HUES64 (cell line): ENCODE results near the gene CIAO2A.

Experiments used
- H3K27ac ChIP-seq: 2 replicates; pipeline ENCODE4 v1.7.0; 2013; ENCODE audit warnings: low read depth, low read length, inconsistent platforms
- H3K27me3 ChIP-seq: 2 replicates; pipeline ENCODE4 v1.6.1; 2013; ENCODE audit warnings: mild to moderate bottlenecking, low read length; ENCODE audit not compliant: insufficient read depth
- H3K36me3 ChIP-seq: 2 replicates; pipeline ENCODE4 v1.6.1; 2013; ENCODE audit warnings: mild to moderate bottlenecking, low read length; ENCODE audit not compliant: insufficient read depth
- H3K4me1 ChIP-seq: 2 replicates; pipeline ENCODE4 v1.6.1; 2013; ENCODE audit warnings: mild to moderate bottlenecking, low read length, moderate library complexity; ENCODE audit not compliant: insufficient read depth
- H3K4me3 ChIP-seq: 2 replicates; pipeline ENCODE4 v1.5.1; 2013; ENCODE audit warnings: mild to moderate bottlenecking, low read length, moderate library complexity
- H3K9ac ChIP-seq: 2 replicates; pipeline ENCODE4 v1.6.1; 2013; ENCODE audit warnings: mild to moderate bottlenecking, low read depth, low read length
- H3K9me3 ChIP-seq: 2 replicates; pipeline ENCODE4 v1.6.1; 2013; ENCODE audit warnings: low read depth, low read length; ENCODE audit not compliant: insufficient read depth
- WGBS: fragments of 150-250, 120-280 bp; methylation state at CpG from one replicate; pipeline ENCODE4 v1.1.7; 2013; ENCODE audit warnings: missing lambda C conversion rate; 5-methylcytosine and 5-hydroxymethylcytosine counted together

The CIAO2A gene

GRCh38 chr15:64032329-64032728, 61.3 kb downstream of the CIAO2A start:
- H3K36me3 ChIP-seq: no peaks in the 10 kb centered on the region
- no peak overlapping the region for H3K27ac ChIP-seq
- H3K4me1 ChIP-seq: peaks cover 6% of the 10 kb centered on the region; the same call in 1 of the 2 replicates
- no peaks in the 10 kb centered on the region for H3K9me3 ChIP-seq
- H3K4me3 ChIP-seq: no peak overlapping the region
- 90% methylated on average over 5 of the region's 5 CpGs for WGBS
- H3K9ac ChIP-seq: no peak overlapping the region
- no peaks in the 10 kb centered on the region for H3K27me3 ChIP-seq

GRCh38 chr15:64030123-64030522, 63.5 kb downstream of the CIAO2A start:
- no peak overlapping the region for H3K4me3 ChIP-seq
- no peak overlapping the region for H3K27ac ChIP-seq
- WGBS: 96% methylated on average over 4 of the region's 4 CpGs
- H3K9me3 ChIP-seq: no peaks in the 10 kb centered on the region
- H3K4me1 ChIP-seq: peaks cover 6% of the 10 kb centered on the region; the same call in 1 of the 2 replicates
- no peaks in the 10 kb centered on the region for H3K36me3 ChIP-seq
- H3K9ac ChIP-seq: no peak overlapping the region
- no peaks in the 10 kb centered on the region for H3K27me3 ChIP-seq

- no peaks in the 10 kb centered on the region for H3K27me3 ChIP-seq
- no peaks in the 10 kb centered on the region for H3K36me3 ChIP-seq
- no peak overlapping the region for H3K9ac ChIP-seq
- peaks cover 6% of the 10 kb centered on the region; the same call in 1 of the 2 replicates for H3K4me1 ChIP-seq
- no peak overlapping the region for H3K27ac ChIP-seq
- H3K4me3 ChIP-seq: no peak overlapping the region
- WGBS: 93% methylated on average over 4 of the region's 4 CpGs
- H3K9me3 ChIP-seq: no peaks in the 10 kb centered on the region
Measured at GRCh38 chr15:64029633-64030032, 64.0 kb downstream of the CIAO2A start.

DNA sequence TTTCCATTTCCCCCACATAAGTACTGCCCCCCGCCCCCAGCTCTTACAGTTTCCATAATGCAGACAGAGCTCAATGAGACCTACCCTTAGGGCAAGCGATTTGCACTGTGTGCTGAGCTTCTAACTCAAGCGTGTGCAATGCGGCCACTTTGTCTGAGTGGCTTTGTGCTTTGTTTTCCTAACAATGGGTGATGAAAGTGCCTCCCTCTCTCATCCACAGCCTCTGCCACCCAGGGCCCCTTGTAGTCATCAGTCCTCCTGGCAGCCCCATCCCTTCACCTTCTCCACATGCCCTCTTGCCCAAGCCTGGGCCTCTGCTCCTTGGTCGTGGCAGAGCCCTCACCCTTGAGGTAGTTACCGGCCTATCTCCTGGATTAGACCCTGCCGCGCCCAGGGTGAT, 64.5 kb downstream of the CIAO2A start:
- Histone ChIP-seq H3K27me3 (no peaks in the 10 kb centered on the region), H3K4me1 (peaks cover 6% of the 10 kb centered on the region; the same call in 1 of the 2 replicates), H3K36me3 (no peaks in the 10 kb centered on the region), H3K27ac (no peak overlapping the region), H3K9me3 (no peaks in the 10 kb centered on the region), H3K9ac (no peak overlapping the region), H3K4me3 (no peak overlapping the region)
- WGBS: 64% methylated on average over 8 of the region's 8 CpGs

DNA sequence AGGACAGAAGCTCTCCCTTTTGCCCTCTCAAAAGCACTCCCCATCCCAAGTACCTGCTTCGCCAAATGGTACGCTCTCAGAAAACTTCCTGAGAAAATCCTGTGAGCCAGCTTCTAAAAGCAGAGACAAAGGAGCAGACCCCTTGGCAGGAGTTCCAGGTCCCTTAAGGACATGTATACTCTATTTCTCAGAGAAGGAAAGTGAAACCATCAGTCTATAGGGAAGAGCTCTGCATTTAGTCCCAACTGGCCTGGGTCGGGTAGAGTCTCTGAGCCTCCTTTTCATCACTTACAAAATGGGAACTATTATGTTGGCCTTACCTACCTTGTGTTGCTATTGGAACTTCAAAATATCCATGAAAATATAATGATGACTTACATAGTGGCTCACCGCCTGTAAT, 67.0 kb downstream of the CIAO2A start:
- Histone ChIP-seq H3K9ac (no peak overlapping the region), H3K36me3 (no peaks in the 10 kb centered on the region), H3K27ac (no peak overlapping the region), H3K4me1 (peaks cover 6% of the 10 kb centered on the region; the same call in 1 of the 2 replicates), H3K9me3 (no peaks in the 10 kb centered on the region), H3K27me3 (no peaks in the 10 kb centered on the region), H3K4me3 (no peak overlapping the region)
- WGBS: 86% methylated on average over 4 of the region's 4 CpGs

DNA sequence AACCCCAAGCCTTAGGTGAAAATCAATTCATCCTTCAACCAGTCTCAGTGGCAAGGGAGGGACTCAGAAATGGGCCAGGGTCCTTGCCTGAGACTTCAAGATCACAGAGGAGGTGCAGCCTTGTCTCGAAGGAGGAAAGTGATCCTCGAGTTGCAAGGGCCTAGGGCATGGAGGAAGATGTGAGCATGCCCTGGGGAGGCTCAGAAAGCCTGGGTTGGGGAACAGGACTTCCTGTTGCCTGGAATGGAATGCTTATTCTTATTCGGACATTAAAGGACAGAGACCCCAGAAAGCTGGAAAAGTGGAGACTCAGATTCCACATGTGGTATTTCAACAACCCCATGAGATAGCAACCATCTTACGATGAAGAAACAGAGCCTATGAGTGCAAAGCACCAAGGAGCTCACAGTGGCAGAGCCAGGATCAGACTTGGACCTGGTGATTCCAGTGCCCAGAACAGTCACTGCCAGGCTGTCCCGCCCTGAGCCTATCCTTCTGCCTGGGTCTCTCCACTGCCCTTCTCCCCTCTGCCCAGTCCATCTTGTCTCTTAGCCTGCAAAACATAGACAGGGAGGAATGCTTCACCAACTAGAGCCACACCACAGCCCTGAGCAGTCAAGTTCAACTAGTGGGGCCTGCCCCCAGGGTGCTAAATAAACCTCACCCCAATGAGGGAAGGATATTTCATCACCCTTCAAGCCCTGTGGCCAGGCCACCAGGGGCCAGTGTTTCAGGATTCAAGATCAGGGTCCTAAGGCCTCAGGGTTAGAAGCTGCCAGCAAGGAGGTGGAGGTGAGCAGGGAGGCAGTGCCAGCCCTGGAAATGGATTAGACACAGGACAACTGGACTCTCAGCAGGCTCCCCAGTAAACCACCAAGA, 69.2 kb downstream of the CIAO2A start:
- Histone ChIP-seq H3K27ac (no peak overlapping the region), H3K4me3 (no peak overlapping the region), H3K27me3 (no peaks in the 10 kb centered on the region), H3K9me3 (no peaks in the 10 kb centered on the region), H3K4me1 (peaks cover 6% of the 10 kb centered on the region; the same call in 1 of the 2 replicates), H3K36me3 (no peaks in the 10 kb centered on the region), H3K9ac (no peak overlapping the region)
- 90% methylated on average over 5 of the region's 5 CpGs for WGBS

- no peaks in the 10 kb centered on the region for H3K27me3 ChIP-seq
- H3K9me3 ChIP-seq: no peaks in the 10 kb centered on the region
- WGBS: 70% methylated on average over 1 of the region's 1 CpG
- no peaks in the 10 kb centered on the region for H3K4me1 ChIP-seq
- no peak overlapping the region for H3K9ac ChIP-seq
- no peak overlapping the region for H3K4me3 ChIP-seq
- no peak overlapping the region for H3K27ac ChIP-seq
- no peaks in the 10 kb centered on the region for H3K36me3 ChIP-seq
Measured at GRCh38 chr15:64023220-64023619, 70.4 kb downstream of the CIAO2A start.

GRCh38 chr15:64022571-64022970, 71.1 kb downstream of the CIAO2A start:
- Histone ChIP-seq H3K9me3 (no peaks in the 10 kb centered on the region), H3K27ac (no peak overlapping the region), H3K36me3 (no peaks in the 10 kb centered on the region), H3K4me3 (no peak overlapping the region), H3K4me1 (no peaks in the 10 kb centered on the region), H3K9ac (no peak overlapping the region), H3K27me3 (no peaks in the 10 kb centered on the region)
- 92% methylated on average over 6 of the region's 6 CpGs for WGBS
